ENCODE data around the gene SIVA1. TPM values are rescaled to one million over a fixed set of nuclear protein-coding genes. Genes with fewer than 3 reads are reported as not detected.

The SIVA1 gene
- 100 to 1,000 TPM in 1 of 2 donors, 10 to 100 TPM in 1; 65.2 to 121 TPM for total RNA-seq

GRCh38 chr14:104752735-104753527 is at the start of gene SIVA1:
TSS of gene SIVA1 (plus strand) at chr14:104753147. CDS start at chr14:104753202, 55 bp downstream.
- Mint-ChIP-seq H3K4me1 (peaks cover 16% of the 10 kb centered on the region), H3K27ac (peak within 1 kb of the TSS; percentile 89), H3K4me3 (peak within 1 kb of the TSS; percentile 93), H3K36me3 (ENCODE audit: low read depth) (peaks cover 34% of the 10 kb centered on the region), H3K27me3 (no peaks in the 10 kb centered on the region), H3K9me3 (no peaks in the 10 kb centered on the region)
- peak; percentile 94 for ATAC-seq (replicated peaks)

- H3K27ac Mint-ChIP-seq: no peak overlapping the region
- H3K27me3 Mint-ChIP-seq: no peaks in the 10 kb centered on the region
- H3K36me3 Mint-ChIP-seq (ENCODE audit: low read depth): peaks cover 6% of the 10 kb centered on the region
- H3K4me1 Mint-ChIP-seq: no peaks in the 10 kb centered on the region
- H3K9me3 Mint-ChIP-seq: no peaks in the 10 kb centered on the region
- H3K4me3 Mint-ChIP-seq: no peak overlapping the region
- ATAC-seq (replicated peaks): no peak
Observed at GRCh38 chr14:104703269-104703668, 49.7 kb upstream of the SIVA1 start.

GRCh38 chr14:104704252-104704651 is 48.7 kb upstream of the SIVA1 start:
- H3K9me3 Mint-ChIP-seq: no peaks in the 10 kb centered on the region
- H3K4me1 Mint-ChIP-seq: no peaks in the 10 kb centered on the region
- H3K4me3 Mint-ChIP-seq: no peak overlapping the region
- no peaks in the 10 kb centered on the region for H3K27me3 Mint-ChIP-seq
- no peak for ATAC-seq (replicated peaks)
- no peak overlapping the region for H3K27ac Mint-ChIP-seq
- peaks cover 6% of the 10 kb centered on the region for H3K36me3 Mint-ChIP-seq (ENCODE audit: low read depth)

- Mint-ChIP-seq H3K9me3 (no peaks in the 10 kb centered on the region), H3K27me3 (no peaks in the 10 kb centered on the region), H3K27ac (no peak overlapping the region), H3K36me3 (ENCODE audit: low read depth) (peaks cover 10% of the 10 kb centered on the region), H3K4me1 (no peaks in the 10 kb centered on the region), H3K4me3 (no peak overlapping the region)
- no peak for ATAC-seq (replicated peaks)
Observed at GRCh38 chr14:104705340-104706047, 47.5 kb upstream of the SIVA1 start.

- no peaks in the 10 kb centered on the region for H3K4me1 Mint-ChIP-seq
Observed at GRCh38 chr14:104706733-104707607, 46.0 kb upstream of the SIVA1 start.

GRCh38 chr14:104707608-104708595 is 45.0 kb upstream of the SIVA1 start:
- Mint-ChIP-seq H3K4me1 (no peaks in the 10 kb centered on the region), H3K9me3 (no peaks in the 10 kb centered on the region), H3K36me3 (ENCODE audit: low read depth) (peaks cover 10% of the 10 kb centered on the region), H3K27ac (no peak overlapping the region), H3K4me3 (no peak overlapping the region), H3K27me3 (no peaks in the 10 kb centered on the region)
- no peak for ATAC-seq (replicated peaks)

More at GRCh38 chr14:104706733-104707607, 46.0 kb upstream of the SIVA1 start:
- ATAC-seq (replicated peaks): no peak
- Mint-ChIP-seq H3K4me3 (no peak overlapping the region), H3K9me3 (no peaks in the 10 kb centered on the region), H3K36me3 (ENCODE audit: low read depth) (peaks cover 10% of the 10 kb centered on the region), H3K27me3 (no peaks in the 10 kb centered on the region), H3K27ac (no peak overlapping the region)

- Mint-ChIP-seq H3K9me3 (no peaks in the 10 kb centered on the region), H3K36me3 (ENCODE audit: low read depth) (peaks cover 12% of the 10 kb centered on the region), H3K4me1 (no peaks in the 10 kb centered on the region), H3K27ac (no peak overlapping the region), H3K27me3 (no peaks in the 10 kb centered on the region), H3K4me3 (no peak overlapping the region)
- ATAC-seq (replicated peaks): peak; percentile 82
Observed at GRCh38 chr14:104708606-104709268, 44.2 kb upstream of the SIVA1 start.

- no peak overlapping the region for H3K27ac Mint-ChIP-seq
- H3K4me3 Mint-ChIP-seq: no peak overlapping the region
- H3K4me1 Mint-ChIP-seq: no peaks in the 10 kb centered on the region
- H3K36me3 Mint-ChIP-seq (ENCODE audit: low read depth): peaks cover 14% of the 10 kb centered on the region
- no peaks in the 10 kb centered on the region for H3K9me3 Mint-ChIP-seq
- ATAC-seq (replicated peaks): no peak
- H3K27me3 Mint-ChIP-seq: no peaks in the 10 kb centered on the region
Observed at GRCh38 chr14:104709387-104710039, 43.4 kb upstream of the SIVA1 start.

- Mint-ChIP-seq H3K36me3 (ENCODE audit: low read depth) (peaks cover 15% of the 10 kb centered on the region), H3K9me3 (no peaks in the 10 kb centered on the region)
Observed at GRCh38 chr14:104710071-104710735, 42.7 kb upstream of the SIVA1 start.

GRCh38 chr14:104712881-104713734 is 39.8 kb upstream of the SIVA1 start:
- no peaks in the 10 kb centered on the region for H3K4me1 Mint-ChIP-seq
- H3K36me3 Mint-ChIP-seq (ENCODE audit: low read depth): peaks cover 23% of the 10 kb centered on the region
- no peak for ATAC-seq (replicated peaks)
- no peak overlapping the region for H3K4me3 Mint-ChIP-seq
- H3K27ac Mint-ChIP-seq: no peak overlapping the region
- no peaks in the 10 kb centered on the region for H3K9me3 Mint-ChIP-seq
- no peaks in the 10 kb centered on the region for H3K27me3 Mint-ChIP-seq

More at GRCh38 chr14:104710071-104710735, 42.7 kb upstream of the SIVA1 start:
- Mint-ChIP-seq H3K27ac (no peak overlapping the region), H3K4me1 (no peaks in the 10 kb centered on the region), H3K27me3 (no peaks in the 10 kb centered on the region), H3K4me3 (no peak overlapping the region)
- no peak for ATAC-seq (replicated peaks)

GRCh38 chr14:104714066-104714465 is 38.9 kb upstream of the SIVA1 start:
- no peaks in the 10 kb centered on the region for H3K4me1 Mint-ChIP-seq
- no peak for ATAC-seq (replicated peaks)
- H3K27me3 Mint-ChIP-seq: no peaks in the 10 kb centered on the region
- peaks cover 23% of the 10 kb centered on the region for H3K36me3 Mint-ChIP-seq (ENCODE audit: low read depth)
- no peak overlapping the region for H3K4me3 Mint-ChIP-seq
- H3K9me3 Mint-ChIP-seq: no peaks in the 10 kb centered on the region
- H3K27ac Mint-ChIP-seq: no peak overlapping the region
